ENCODE results near the gene PTPRN2.

Gene PTPRN2

GRCh38 chr7:158584407-158584806 is 3.2 kb downstream of the PTPRN2 start:
- Histone ChIP-seq H3K27ac (no peak overlapping the region), H3K4me3 (no peak overlapping the region)
- TF ChIP-seq CTCF (IDR thresholded peaks at IDR 0.05), result no peak
- no peak for DNase-seq (ENCODE audit: low spot score)

- DNase-seq (ENCODE audit: low spot score), result no peak
- Histone ChIP-seq H3K4me3 (no peak overlapping the region), H3K27ac (no peak overlapping the region)
- TF ChIP-seq CTCF (IDR thresholded peaks at IDR 0.05), result no peak
Observed at GRCh38 chr7:158583810-158584209, 3.8 kb downstream of the PTPRN2 start.

- no peak for DNase-seq (ENCODE audit: low spot score)
- Histone ChIP-seq H3K4me3 (no peak overlapping the region), H3K27ac (no peak overlapping the region)
- no peak for TF ChIP-seq CTCF (IDR thresholded peaks at IDR 0.05)
Observed at GRCh38 chr7:158583143-158583542, 4.5 kb downstream of the PTPRN2 start.

- TF ChIP-seq CTCF (IDR thresholded peaks at IDR 0.05), result no peak
- DNase-seq (ENCODE audit: low spot score), result no peak
- Histone ChIP-seq H3K27ac (no peak overlapping the region), H3K4me3 (no peak overlapping the region)
Observed at GRCh38 chr7:158582089-158582456, 5.5 kb downstream of the PTPRN2 start.

- H3K4me3 ChIP-seq, result no peak overlapping the region
- DNase-seq (ENCODE audit: low spot score), result no peak
- H3K27ac ChIP-seq, result no peak overlapping the region
- TF ChIP-seq CTCF (IDR thresholded peaks at IDR 0.05), result no peak
Observed at GRCh38 chr7:158581440-158582088, 6.1 kb downstream of the PTPRN2 start.

- DNase-seq (ENCODE audit: low spot score), result no peak
- H3K4me3 ChIP-seq, result no peak overlapping the region
Observed at GRCh38 chr7:158579662-158580646, 7.7 kb downstream of the PTPRN2 start.

More at GRCh38 chr7:158579662-158580646, 7.7 kb downstream of the PTPRN2 start:
- no peak for TF ChIP-seq CTCF (IDR thresholded peaks at IDR 0.05)
- no peak overlapping the region for H3K27ac ChIP-seq
